GM12801 (cell line): ENCODE measurements around the gene RAD51B.

Experiments used
- TF ChIP-seq, protein P1 (sequence below): IDR thresholded peaks from one replicate; pipeline ENCODE4 v1.5.1; 2011; ENCODE audit warnings: control low read depth; ENCODE audit not compliant: insufficient read length; ENCODE audit errors: extremely low read depth

RAD51B gene

DNA sequence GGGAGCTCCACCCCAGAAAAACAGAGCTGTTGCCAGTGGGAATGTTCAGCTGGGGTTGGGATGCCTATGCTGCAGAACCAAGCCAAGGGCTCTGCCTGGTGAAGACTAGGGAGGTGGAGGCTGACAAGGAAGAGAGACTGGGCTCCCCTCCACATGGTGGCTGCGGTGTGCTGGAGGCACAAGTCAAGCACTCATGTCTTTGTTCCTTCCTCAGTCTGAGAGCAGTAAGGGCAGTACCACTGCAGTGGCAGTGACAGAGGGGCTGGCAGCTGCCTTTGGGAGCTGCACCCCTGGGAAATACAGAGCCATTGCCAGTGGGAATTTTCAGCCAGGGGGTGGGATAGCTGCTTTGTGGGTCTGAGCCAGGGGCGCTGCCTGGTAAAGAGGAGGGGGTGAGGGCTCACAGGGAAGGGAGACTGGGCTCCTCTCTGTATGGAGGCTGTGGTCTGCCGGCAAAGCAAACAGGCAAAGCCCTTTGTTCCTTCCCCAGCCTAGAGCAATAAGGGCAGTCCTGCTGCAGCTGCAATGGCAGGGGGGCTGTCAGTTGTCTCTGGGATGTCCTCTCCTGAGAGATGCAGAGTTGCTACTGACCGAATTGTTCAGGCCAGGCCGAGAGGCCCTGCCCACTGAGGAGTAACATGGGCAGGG, 255.9 kb downstream of the RAD51B start:
- TF ChIP-seq, protein P1, sequence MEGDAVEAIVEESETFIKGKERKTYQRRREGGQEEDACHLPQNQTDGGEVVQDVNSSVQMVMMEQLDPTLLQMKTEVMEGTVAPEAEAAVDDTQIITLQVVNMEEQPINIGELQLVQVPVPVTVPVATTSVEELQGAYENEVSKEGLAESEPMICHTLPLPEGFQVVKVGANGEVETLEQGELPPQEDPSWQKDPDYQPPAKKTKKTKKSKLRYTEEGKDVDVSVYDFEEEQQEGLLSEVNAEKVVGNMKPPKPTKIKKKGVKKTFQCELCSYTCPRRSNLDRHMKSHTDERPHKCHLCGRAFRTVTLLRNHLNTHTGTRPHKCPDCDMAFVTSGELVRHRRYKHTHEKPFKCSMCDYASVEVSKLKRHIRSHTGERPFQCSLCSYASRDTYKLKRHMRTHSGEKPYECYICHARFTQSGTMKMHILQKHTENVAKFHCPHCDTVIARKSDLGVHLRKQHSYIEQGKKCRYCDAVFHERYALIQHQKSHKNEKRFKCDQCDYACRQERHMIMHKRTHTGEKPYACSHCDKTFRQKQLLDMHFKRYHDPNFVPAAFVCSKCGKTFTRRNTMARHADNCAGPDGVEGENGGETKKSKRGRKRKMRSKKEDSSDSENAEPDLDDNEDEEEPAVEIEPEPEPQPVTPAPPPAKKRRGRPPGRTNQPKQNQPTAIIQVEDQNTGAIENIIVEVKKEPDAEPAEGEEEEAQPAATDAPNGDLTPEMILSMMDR, result no peak

DNA sequence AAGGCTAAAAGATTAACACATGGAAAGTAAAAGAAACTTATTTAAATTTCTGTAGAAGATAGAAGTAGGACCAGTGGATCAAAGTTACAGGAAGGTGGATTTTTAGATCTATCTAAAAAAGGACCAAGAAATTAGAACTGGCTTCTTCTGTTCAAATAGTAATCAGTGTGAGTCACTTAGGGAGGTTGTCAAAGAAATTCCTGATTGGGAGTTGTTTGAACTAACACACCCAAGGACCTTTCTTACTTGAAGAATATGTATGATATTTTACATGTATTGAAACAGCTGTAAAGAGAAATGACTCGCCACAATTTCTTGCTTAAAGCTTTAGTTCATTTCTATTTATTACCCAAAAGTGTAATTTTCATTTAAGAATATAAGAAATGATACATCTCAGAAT, 256.9 kb downstream of the RAD51B start:
- TF ChIP-seq, protein P1, result no peak

DNA sequence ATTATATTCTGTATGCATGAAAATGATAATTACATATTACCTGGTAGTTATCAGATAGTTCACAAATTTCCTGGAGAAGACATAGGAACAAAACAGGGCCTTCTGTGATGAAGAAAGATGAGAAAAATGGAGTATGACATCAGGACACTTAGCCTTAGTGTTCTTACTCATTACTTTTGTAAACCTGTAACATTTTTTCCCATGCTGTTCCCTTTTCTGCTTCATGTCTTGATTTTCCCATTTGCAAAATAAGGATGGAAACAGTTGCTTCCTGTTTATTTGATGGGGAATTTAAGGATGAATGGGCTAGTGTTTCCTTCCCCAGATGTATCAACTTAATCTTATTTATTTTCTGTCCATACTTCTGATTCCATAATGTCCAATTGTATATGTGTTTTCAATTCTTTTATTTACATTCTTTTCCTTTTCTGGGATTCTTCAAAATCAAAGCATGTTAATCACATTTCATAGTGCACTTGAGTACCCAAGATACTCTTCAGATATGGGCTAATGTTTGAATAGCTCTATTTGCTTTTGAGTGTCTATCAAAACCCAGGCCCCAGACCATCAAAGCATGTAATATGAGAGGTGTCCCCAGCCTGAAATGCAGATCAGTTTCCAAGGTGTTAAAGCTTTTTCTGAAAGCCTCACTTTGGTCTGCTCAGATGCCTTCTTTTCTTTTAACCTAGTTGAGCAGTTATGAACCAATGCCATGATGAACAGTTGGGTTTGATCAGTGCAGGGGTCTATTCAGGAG, 260.5 kb downstream of the RAD51B start:
- TF ChIP-seq, protein P1, result no peak

DNA sequence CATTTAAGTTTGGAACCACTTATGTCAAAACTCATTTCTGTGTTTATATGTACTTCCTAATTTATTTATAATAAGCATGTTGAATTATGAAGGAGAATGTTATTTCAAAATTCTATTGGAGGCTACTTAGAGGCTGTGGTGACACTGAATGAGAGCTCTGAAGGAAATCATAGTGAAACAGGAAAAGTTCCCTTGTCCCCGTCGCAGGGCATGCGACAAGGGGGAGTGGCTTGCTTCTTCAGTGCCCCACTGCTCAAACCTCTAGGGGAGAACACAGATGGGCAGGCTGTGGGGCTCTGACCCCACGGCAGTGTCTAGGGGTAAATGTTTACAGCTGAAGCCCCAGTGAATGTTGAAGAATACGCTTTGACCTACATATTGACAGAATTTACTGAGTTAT, 261.9 kb downstream of the RAD51B start:
- TF ChIP-seq, protein P1, result no peak

DNA sequence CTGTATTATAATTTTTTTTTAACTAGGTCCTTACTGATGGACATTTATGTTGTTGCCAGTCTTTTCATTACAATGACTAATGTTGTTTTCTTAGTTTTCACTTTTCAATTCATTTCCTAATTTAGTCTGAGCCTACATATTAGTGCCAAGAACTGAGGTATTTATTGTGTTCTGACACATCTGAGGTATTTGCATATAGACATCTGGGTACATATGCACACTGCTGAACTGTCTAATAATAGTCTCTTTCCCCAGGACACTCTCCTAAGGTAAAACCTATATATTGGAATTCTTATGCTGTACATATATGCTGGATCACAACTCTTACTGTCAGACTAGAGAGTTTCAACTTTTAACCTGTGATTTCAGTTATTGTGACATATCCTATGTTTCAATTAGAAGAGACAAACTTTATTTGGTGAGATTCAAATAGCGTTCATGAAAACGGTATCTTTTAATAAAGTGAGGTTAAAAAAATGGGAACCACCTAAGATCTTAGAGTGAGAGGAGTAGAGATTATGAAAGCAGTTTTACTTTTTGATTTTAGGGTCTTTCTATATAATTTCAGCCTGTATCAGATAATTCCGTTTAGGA, 263.2 kb downstream of the RAD51B start:
- TF ChIP-seq, protein P1, result no peak

DNA sequence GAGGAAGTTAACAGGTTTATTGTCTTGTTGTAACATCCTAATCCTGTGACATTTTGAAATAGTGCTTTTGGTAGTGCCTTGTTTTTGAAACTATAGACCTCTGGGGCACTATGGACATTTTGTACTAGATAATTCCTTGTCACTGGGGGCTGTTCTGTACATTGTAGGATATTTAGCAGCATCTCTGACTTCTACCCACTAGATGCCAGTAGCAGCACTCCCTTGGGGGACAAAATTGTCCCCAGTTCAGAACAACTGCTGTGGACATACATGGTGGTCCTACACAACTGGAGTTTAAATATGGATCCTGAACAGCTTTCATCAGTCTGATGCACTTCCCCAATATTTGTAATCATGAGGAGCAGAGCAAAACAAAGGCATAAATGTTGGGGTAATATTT, 264.7 kb downstream of the RAD51B start:
- TF ChIP-seq, protein P1, result no peak

DNA sequence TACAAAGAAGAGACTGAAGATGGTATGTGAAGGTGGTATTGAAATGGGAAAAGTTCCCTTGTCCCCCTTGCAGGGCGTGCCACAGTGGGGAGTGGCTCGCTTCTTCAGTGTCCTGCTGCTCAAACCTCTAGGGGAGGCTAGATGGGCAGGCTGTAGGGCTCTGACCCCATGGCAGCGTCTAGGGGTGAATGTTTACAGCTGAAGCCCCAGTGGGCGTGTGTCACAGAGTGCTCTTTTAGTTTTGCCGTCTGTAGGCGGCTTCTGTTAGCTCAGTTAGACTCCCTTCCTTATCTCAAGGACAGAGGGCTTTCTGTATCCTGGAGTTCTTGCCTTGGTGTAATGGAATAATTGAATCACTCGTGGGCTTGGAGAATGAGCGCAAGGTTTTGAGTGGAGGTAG, 266.2 kb downstream of the RAD51B start:
- TF ChIP-seq, protein P1, result no peak
